Panc1 (cell line): Measurements from ENCODE around the gene NEURL1B. TPM values are rescaled to one million over a fixed set of nuclear protein-coding genes. Genes with fewer than 3 reads are reported as not detected.

Source experiments
- ATAC-seq: fragments of 200-7000 bp; cut with Tn5 transposase; 2 replicates; pipeline ENCODE4 v1.9.1; 2020; ENCODE audit warnings: mild to moderate bottlenecking, moderate library complexity
- BruUV-seq: library from RNA; stranded (reverse); fragments of 400-500 nt; replicated peaks from 2 replicates; lab custom pipeline; 2021; lab: Mats Ljungman, UMichigan
- CTCF ChIA-PET: fragments of 300-600 bp; sonication (Branson Sonifier 250); formaldehyde crosslinking; loops from one replicate; lab custom pipeline; 2022; ENCODE audit warnings: antibody characterized with exemption; lab: Charles Lee
- POLR2A ChIA-PET: fragments of 300-600 bp; sonication (Branson Sonifier 250); formaldehyde crosslinking; loops from one replicate; lab custom pipeline; 2022; ENCODE audit warnings: antibody characterized with exemption; lab: Charles Lee
- DNase-seq: peaks from one replicate; pipeline ENCODE4 v3.0.0-alpha.2; 2010; ENCODE audit warnings: low read depth, low spot score
- H3K27ac ChIP-seq: 2 replicates; pipeline ENCODE4 v1.5.1; 2011; ENCODE audit warnings: mild to moderate bottlenecking, low read length, inconsistent platforms
- H3K27me3 ChIP-seq: fragments of 200-500 bp; sonication (Bioruptor generic); 2 replicates; pipeline ENCODE4 v1.6.0; 2014; ENCODE audit warnings: low read length, inconsistent platforms; ENCODE audit not compliant: control insufficient read depth, insufficient read depth
- H3K36me3 ChIP-seq: fragments of 200-500 bp; sonication (Bioruptor generic); 2 replicates; pipeline ENCODE4 v1.5.1; 2014; ENCODE audit warnings: inconsistent platforms, mild to moderate bottlenecking, low read length, moderate library complexity; ENCODE audit not compliant: control insufficient read depth, insufficient read depth
- H3K4me1 ChIP-seq: 2 replicates; pipeline ENCODE4 v1.5.1; 2011; ENCODE audit warnings: inconsistent platforms, mild to moderate bottlenecking, low read length, moderate library complexity; ENCODE audit not compliant: control insufficient read depth, insufficient read depth
- H3K4me3 ChIP-seq, 2 experiments: 2 replicates each; pipeline ENCODE4 v1.5.1; 2011 to 2012; ENCODE audit warnings: low read depth in 2 of 2, low read length in 2 of 2, mild to moderate bottlenecking in 2 of 2, inconsistent platforms in 1 of 2, moderate library complexity in 1 of 2
- H3K9me3 ChIP-seq: fragments of 200-500 bp; sonication (Bioruptor generic); 2 replicates; pipeline ENCODE4 v1.5.1; 2014; ENCODE audit warnings: low read depth, mild to moderate bottlenecking, inconsistent platforms, low read length, moderate library complexity; ENCODE audit not compliant: control insufficient read depth, insufficient read depth
- CTCF ChIP-seq: fragments of 450-650 bp; IDR thresholded peaks from 2 replicates; pipeline ENCODE4 v1.5.1; 2017; ENCODE audit warnings: mild to moderate bottlenecking
- POLR2AphosphoS5 ChIP-seq: IDR thresholded peaks from 2 replicates; pipeline ENCODE4 v1.6.1; 2012; ENCODE audit warnings: mild to moderate bottlenecking, low read depth, low read length, moderate library complexity
- REST ChIP-seq, 2 experiments: IDR thresholded peaks; 2 replicates each; pipeline ENCODE4 v1.6.1; 2011 to 2012; ENCODE audit warnings: low read depth in 2 of 2, control low read depth in 1 of 2, low read length in 1 of 2, mild to moderate bottlenecking in 1 of 2, moderate library complexity in 1 of 2; ENCODE audit not compliant: insufficient read depth in 1 of 2
- SIN3A ChIP-seq: IDR thresholded peaks from 2 replicates; pipeline ENCODE4 v1.6.1; 2012; ENCODE audit warnings: low read depth, mild to moderate bottlenecking, low read length, moderate library complexity, borderline replicate concordance; ENCODE audit not compliant: insufficient read depth
- TCF7L2 ChIP-seq: IDR thresholded peaks from 2 replicates; pipeline ENCODE4 v1.6.1; 2011; ENCODE audit warnings: mild to moderate bottlenecking, low read depth, low read length, inconsistent platforms
- in situ Hi-C: cut with HindIII; loops from 2 replicates; pipeline ENCODE4 v1.10.0; 2016; ENCODE audit warnings: low sequenced_read_pairs, low pct_unique_long_range_greater_than_20kb
- intact Hi-C: fragments of 100-400 bp; cut with micrococcal nuclease; formaldehyde crosslinking; loops from one replicate; pipeline ENCODE4 v1.10.0; 2022; ENCODE audit not compliant: unreplicated experiment
- total RNA-seq: library from RNA; stranded (reverse); gene quantifications from one replicate; pipeline ENCODE4 v1.2.1, GENCODE V29; 2021; ENCODE audit not compliant: unreplicated experiment

The NEURL1B gene
- total RNA-seq, 1 experiment from 2014 or later = 5.3 TPM

GRCh38 chr5:172605466-172605865 lies 35.6 kb upstream of the NEURL1B start:
- Histone ChIP-seq H3K27ac (no peak overlapping the region), H3K4me3 (no peak overlapping the region), H3K27me3 (peaks cover 13% of the 10 kb centered on the region; the same call in 1 of the 2 replicates), H3K9me3 (no peaks in the 10 kb centered on the region), H3K36me3 (no peaks in the 10 kb centered on the region), H3K4me1 (no peaks in the 10 kb centered on the region)
- intact Hi-C loops = no loop called here
- TF ChIP-seq POLR2AphosphoS5 = no peak
- TF ChIP-seq CTCF = no peak
- no peak for TF ChIP-seq SIN3A
- no peak for TF ChIP-seq REST (IDR thresholded peaks at IDR 0.05; ENCODE audit: insufficient read depth in 1 of 2, low read depth in 2 of 2, low read length in 1 of 2)
- no peak for TF ChIP-seq TCF7L2
- no peak for ATAC-seq
- ChIA-PET POLR2A (no interaction called here), CTCF (no interaction called here)
- in situ Hi-C loops = no loop called here
- no peak for DNase-seq
- BruUV-seq = no TSS peak

GRCh38 chr5:172606156-172606785 lies 34.8 kb upstream of the NEURL1B start:
- no peak for DNase-seq
- CTCF ChIA-PET = no interaction called here
- Histone ChIP-seq H3K4me1 (no peaks in the 10 kb centered on the region), H3K27me3 (peaks cover 13% of the 10 kb centered on the region; the same call in 1 of the 2 replicates), H3K36me3 (no peaks in the 10 kb centered on the region), H3K9me3 (no peaks in the 10 kb centered on the region), H3K27ac (no peak overlapping the region), H3K4me3 (no peak overlapping the region)
- intact Hi-C loops (no loop called here), in situ Hi-C loops (no loop called here)
- no TSS peak for BruUV-seq
- TF ChIP-seq CTCF = no peak
- no peak for TF ChIP-seq POLR2AphosphoS5
- POLR2A ChIA-PET = no interaction called here
- no peak for ATAC-seq
